GM19099 (cell line): Measurements from ENCODE around the gene CLRN1.

Experiments used
- POLR2A ChIP-seq: IDR thresholded peaks from 3 replicates; pipeline ENCODE4 v1.6.1; 2011; ENCODE audit warnings: low read depth; ENCODE audit not compliant: insufficient read length; ENCODE audit errors: extremely low read depth

The CLRN1 gene

DNA sequence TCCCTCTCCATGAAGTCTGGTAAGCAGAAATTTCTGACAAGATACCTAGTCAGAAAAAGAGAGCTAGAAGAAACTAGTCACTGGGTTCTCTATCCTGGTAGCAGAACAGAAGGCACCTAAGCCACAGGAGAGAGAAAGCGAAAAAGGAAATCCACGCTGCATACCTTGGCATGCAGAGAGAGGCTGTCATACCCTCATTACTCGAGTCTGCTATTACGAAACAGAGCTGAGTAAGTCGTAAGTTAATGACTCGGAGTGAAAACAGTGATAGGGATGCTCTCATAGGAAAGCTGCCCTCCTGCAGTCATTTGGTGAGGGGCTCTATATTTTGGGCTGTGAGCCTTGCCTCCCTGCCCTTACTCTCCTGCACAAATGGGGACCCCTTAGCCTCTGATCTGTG is 16.2 kb downstream of the CLRN1 start:
- no peak for TF ChIP-seq POLR2A

DNA sequence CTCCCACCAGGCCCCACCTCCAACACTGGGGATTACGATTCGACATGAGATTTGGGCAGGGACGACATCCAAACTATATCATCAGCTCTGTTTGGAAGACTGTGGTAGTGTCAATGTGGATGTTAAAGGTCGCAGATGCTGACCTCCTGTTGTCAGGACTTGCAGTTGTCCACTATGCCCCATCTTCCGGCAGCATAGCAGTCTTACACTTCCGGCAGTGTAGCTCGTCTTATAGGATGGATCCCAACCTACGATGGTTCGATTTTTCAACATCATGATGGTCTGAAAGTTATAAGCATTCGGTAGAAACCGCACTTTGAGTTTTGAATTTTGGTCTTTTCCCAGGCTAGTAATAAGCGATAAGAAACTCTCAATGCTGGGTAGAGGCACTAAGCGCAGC is 20.6 kb downstream of the CLRN1 start:
- no peak for TF ChIP-seq POLR2A

DNA sequence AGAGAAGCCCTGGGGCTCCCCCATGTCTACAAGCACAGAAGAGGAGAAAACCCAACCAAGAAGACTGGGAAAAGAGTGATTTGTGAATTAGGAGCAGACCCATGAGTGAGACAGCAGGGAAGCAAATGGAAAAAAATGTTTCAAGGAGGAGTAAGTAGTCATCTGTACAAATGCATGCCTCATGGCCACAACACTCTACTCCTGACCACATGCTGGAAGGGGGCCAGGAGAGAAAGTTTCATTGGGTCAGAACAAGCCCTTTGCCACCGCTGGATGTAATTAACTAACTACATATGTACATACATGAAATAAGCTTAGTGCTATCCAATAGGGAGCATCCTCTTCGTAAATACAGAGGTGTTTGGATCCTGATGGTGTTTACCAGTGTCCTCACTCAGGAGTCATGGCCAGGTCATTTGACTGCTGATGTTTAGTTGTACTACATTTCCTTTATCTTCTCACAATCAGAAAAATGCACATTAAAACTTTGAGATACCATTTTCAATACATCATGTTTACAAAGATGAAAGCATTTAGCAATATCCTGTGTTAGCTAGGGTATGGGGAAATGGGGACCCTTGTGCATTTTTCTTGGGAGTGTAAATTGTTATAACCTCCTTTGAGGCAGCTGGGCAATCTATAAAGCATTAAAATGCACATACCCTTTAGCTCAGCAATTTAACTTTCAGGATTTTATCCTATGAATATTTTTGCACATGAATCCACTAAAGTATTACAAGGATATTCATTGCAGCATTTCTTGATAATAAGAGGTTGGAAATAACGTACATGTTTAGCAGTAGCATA is 27.1 kb downstream of the CLRN1 start:
- no peak for TF ChIP-seq POLR2A

DNA sequence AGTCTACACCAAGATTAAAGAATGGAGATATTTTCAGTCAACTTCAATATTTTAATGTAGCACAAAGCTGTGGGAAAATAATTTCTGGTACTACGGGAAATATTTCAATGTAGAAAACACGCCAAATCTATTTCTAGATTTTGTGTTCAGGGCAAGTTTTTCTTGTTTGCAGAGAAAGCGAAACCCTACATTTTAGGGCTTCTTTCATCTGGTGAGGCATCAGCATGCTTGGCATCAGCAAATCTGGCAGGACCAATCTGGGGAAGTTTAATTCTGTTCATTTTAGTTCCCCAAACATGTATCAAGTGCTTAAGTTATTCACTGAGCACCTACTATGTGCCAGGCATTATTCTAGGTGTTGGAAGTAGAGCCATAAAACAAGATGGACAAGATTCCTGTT is 30.3 kb downstream of the CLRN1 start:
- no peak for TF ChIP-seq POLR2A

DNA sequence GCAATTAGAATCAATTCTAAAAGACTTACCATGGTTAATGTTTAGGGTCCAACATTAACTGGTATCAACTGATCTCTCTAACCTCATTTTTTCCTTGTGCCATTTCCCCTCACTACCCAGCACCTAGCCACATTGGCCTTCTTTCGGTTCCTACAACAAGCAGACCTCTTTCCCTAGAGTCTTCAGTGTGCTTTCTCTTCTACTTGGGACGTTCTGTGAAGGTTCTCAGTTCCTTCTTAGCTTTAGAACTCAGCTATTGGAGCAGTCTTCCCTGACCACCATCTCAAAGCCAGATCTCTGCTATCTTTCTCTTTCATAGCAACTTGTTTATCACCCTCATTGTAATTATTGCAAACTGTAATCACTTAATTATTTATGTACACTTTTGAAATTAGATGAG is 35.8 kb downstream of the CLRN1 start:
- TF ChIP-seq POLR2A, result no peak

DNA sequence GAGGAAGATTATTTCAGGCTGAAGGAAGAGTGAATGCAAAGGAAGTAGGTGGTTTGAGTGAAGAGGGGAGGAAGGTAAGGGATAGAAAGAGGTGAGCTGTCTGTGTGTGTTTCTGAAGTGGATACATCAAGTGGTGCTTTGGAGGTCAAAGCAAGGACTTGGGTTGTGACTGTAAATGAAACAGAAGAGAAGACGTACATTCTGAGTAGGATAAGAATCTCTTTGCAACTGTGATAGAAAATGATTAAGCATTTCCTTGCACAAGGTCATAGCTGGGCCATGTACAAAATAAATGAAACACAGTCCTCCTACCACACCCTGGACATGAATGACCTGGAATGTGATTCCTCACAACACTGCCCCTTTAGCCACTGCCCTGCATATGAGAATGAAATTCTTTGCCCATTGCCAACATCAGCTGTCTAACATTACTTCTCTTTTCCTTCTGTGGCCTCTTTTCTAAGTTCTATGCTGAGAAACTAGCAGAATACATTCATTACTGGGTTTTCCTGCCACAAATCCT is 39.0 kb downstream of the CLRN1 start:
- no peak for TF ChIP-seq POLR2A

DNA sequence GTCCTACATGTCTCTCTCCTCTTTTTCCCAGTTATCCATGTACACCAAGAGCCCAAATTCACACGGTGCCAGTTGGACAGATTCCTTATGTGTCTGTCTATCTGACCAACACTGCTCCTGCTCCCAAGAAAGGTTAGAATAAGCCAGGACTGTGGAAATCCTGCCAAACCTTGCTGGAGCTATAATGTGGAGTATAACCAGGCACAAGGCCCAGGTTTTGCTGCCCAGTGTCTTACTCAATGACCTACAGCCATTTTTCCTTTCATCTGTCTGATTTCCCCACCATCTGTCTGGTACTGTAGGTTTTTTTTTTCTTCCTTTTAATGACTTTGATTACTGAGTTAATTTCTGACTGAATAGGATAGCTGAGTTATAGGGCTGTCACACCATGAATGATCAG is 40.8 kb downstream of the CLRN1 start:
- no peak for TF ChIP-seq POLR2A

DNA sequence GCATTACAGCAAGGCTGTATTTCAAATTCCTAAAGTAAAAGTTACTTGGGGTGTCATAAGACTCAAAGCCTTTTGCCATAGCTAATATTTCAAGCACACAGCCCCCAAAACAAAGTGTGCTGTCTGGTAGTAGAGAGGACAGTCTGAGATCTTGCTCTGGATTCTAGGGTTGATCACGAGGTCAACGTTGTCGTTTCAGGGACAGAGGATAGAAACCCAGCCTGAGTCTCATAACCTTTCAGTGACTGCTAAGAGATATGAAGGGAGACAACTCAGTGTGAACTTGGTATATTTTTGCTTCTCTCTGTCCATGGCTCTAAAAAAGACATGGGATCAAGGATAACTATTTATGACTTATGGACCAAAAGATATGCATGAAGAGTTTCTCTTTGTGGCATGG is 41.7 kb downstream of the CLRN1 start:
- no peak for TF ChIP-seq POLR2A

DNA sequence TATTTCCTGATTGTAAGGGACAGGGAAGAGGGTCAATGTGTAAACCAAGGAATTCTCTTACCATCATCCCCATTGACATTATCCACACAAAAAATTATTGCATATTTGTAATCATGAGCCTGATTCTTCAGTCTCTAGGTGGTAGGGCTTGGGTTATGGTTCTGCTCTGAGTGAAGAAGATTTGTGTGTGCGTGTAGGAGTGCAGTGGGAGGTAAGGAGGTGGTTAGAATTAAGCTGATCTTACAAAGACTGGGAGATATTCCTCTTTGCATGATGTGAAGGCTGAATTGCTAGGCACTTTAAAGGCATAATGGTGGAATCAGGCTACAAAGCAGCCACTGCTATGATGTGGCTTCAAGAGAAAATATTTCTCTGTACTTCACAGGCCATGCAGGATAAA is 44.3 kb downstream of the CLRN1 start:
- no peak for TF ChIP-seq POLR2A

DNA sequence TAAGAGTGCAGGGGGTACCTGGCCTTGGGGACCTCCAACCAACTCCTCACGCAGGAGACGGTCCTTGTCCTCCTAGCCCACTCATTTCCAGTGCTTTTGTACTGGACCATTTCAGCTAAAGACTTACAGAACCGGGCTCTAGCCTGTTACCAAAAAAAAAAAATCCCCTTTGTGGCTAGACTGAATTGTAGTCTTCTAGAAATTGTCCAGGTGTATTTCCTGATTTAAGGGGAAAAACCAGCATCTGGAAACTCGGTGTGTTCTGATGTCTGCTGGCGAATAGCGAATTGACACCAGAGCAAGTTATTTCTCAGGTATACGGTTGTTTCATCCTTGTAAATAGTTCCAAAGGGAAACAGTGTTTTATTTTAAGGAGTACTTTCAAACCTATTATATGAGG is 46.2 kb downstream of the CLRN1 start:
- TF ChIP-seq POLR2A, result no peak

DNA sequence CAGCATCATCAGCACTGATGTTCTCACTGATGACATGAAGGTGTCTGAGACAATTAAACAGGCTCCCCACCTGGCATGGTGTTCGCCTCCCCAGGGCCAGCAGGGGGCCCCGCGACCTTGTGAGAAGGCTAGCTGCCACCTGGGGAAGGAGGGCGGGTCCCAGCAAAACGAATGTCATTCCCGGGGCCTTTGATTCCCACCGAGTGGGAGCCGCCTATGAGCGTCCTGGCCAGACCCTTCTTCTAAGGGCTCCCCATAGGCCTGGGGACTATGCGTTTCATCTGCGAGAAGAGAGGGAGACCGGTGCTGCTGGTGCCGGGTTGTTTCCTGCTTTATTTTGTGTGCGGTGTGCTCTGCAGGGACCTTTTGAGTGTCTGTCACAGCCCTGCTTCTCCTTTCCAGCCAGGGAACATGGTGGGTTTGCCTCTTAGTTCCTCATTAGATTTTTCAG is 46.8 kb downstream of the CLRN1 start:
- TF ChIP-seq POLR2A, result no peak

DNA sequence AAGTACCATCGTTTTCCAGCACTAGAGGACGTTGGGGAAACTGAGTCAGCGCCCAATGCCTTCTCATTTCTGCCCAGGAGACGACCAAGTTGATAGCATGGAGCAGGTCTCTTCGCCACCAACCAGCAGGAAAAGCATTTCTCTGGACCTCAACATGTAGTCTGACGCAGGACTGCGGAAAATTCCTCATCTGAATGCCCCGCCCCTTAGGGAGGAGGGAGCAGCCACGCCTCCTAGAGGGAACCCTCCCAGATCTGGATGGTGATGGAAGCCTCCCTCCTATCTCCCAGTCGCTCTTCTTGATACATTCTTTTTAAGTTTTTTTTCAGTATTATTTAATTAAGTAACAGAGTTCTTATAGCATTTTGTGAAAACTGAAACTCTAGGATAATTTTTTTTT is 49.9 kb downstream of the CLRN1 start:
- TF ChIP-seq POLR2A, result no peak

DNA sequence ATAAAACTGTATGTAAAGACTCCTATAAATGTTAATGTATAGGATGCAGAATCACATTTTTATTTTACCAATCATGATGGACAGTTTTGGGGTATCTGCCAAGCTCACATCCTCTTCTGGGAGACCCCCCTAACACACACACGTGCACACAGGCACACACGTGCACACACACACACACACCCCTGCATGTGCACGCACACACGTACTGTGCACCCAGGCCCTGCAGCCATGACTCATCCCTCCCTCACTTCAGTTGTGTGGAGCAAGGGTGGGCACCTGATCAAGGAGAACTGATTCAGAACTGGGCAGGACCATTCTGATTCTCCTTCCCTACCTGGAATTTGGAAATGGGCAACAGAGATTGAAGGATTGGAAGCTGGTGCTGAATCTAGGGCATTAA is 51.3 kb downstream of the CLRN1 start:
- TF ChIP-seq POLR2A, result no peak

DNA sequence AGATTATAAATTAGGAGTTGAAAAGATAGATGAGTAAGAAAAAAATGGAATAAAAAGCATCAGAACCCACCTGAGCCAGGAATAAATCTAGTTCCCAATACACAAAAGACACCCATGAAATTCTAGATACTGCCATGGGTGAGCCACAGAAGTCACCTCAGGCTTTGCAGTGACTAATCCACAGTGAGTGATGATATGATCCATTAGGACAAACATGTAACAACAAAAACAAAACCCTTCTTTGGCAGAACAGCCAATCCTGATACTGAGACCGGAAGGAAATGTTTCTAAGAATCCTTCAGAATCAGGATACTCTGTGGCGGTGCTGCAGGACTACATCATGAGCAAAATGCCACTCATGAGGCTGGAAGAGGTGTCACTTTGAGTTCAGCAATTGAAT is 52.3 kb downstream of the CLRN1 start:
- TF ChIP-seq POLR2A, result no peak

DNA sequence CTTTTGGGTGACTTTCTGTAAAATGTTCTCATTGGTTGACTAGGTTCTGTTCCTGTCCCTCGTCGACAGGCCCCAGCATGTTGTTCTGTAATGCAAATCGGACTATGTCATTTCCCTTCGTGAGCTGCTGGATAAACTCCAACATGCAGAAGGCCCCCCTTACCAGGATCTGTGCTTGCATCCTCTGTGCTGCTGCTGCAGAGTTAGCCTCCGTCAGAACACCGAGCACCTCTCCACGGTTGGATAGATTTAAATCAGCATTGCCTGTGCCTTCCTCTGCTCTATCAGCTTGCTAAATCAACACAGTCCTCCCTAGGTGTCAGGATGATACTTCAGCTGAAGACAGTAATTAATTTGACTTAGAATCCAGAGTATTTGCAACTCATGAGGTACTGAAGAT is 54.6 kb downstream of the CLRN1 start:
- TF ChIP-seq POLR2A, result no peak

DNA sequence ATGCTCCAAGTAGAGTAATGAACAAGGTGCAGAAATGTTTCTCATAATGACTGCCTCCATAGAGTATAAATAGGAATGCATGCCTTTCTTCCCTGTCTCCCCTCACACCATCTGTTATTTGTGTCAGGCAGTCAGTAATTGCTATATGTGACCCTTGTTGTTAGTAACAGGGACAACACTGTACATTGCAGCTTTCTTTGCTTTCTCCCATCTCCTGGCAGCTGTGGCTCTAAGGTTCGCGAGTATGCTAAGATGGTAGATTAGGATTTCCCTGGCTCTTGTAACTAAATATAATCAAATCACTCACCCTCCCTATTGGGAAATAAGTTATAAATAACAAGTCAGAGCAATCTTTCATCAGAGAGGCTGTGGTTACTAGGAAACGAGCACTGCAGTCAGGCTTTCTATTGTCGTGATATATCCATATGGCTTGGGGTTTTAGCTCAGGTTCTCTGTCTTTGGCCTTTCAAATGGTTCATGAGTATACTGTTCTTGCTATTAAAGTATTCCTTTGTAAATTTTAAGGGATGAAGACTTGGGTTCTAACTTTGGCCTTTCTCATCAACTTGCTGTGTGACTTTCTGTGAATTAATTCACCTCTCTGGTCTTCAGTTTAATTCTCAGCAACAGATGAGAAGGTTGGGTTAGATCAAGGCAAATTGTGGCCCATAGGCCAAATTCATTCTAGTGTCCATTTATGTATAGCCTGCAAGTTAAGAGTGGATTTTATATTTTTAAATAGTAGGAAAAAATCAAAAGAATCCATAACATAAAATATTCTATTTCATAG is 59.2 kb downstream of the CLRN1 start:
- TF ChIP-seq POLR2A, result no peak
